Natural killer cell (primary cell): ENCODE data around the gene P2RX3. TPM values are rescaled to one million over a fixed set of nuclear protein-coding genes. Genes with fewer than 3 reads are reported as not detected.

ENCODE experiments used
- ATAC-seq, 3 donors: fragments of 150-1000 bp in 2 of 3; fragments of 200-7000 bp in 1 of 3; cut with Tn5 transposase; 1 replicate in 1 of 3; 2 replicates in 2 of 3; pipeline ENCODE4 v1.10.0; 2021; ENCODE audit warnings: mild to moderate bottlenecking in 2 of 3, moderate library complexity in 2 of 3
- DNase-seq, 2 donors: peaks; one replicate each; pipeline versions ENCODE4 v3.0.0 to v3.0.0-alpha.2; 2013 to 2021; ENCODE audit warnings: mixed read lengths in 1 of 2
- H3K27ac ChIP-seq: one replicate; pipeline ENCODE4 v1.5.1; 2013; ENCODE audit warnings: mild to moderate bottlenecking, low read length
- H3K27me3 ChIP-seq: one replicate; pipeline ENCODE4 v1.6.1; 2013; ENCODE audit warnings: low read length; ENCODE audit not compliant: control insufficient read depth, insufficient read depth
- H3K36me3 ChIP-seq: one replicate; pipeline ENCODE4 v1.6.1; 2013; ENCODE audit warnings: low read length; ENCODE audit not compliant: control insufficient read depth, insufficient read depth
- H3K4me1 ChIP-seq: one replicate; pipeline ENCODE4 v1.6.1; 2013; ENCODE audit warnings: low read length; ENCODE audit not compliant: control insufficient read depth, insufficient read depth
- H3K4me3 ChIP-seq: one replicate; pipeline ENCODE4 v1.5.1; 2013; ENCODE audit warnings: low read length
- H3K9me3 ChIP-seq: one replicate; pipeline ENCODE4 v1.6.1; 2013; ENCODE audit warnings: low read length; ENCODE audit not compliant: control insufficient read depth, insufficient read depth
- H3K27ac Mint-ChIP-seq, 2 donors: one replicate each; pipeline ENCODE4 v1.8.0; 2022; ENCODE audit warnings: mild to moderate bottlenecking in 2 of 2, mixed read lengths in 2 of 2, moderate library complexity in 1 of 2
- H3K27me3 Mint-ChIP-seq, 2 donors: one replicate each; pipeline ENCODE4 v1.8.0; 2022; ENCODE audit warnings: low read depth in 2 of 2, mixed read lengths in 2 of 2
- H3K36me3 Mint-ChIP-seq: one replicate; pipeline ENCODE4 v1.8.0; 2022; ENCODE audit warnings: mixed read lengths
- H3K4me1 Mint-ChIP-seq, 2 donors: one replicate each; pipeline ENCODE4 v1.8.0; 2022; ENCODE audit warnings: mixed read lengths in 2 of 2
- H3K4me3 Mint-ChIP-seq: one replicate; pipeline ENCODE4 v1.8.0; 2022; ENCODE audit warnings: mild to moderate bottlenecking, moderate library complexity, mixed read lengths
- H3K9me3 Mint-ChIP-seq, 2 donors: one replicate each; pipeline ENCODE4 v1.8.0; 2022; ENCODE audit warnings: mixed read lengths in 2 of 2
- CTCF ChIP-seq: fragments of 200-600 bp; IDR thresholded peaks from one replicate; pipeline ENCODE4 v1.8.0; 2022; ENCODE audit warnings: antibody characterized with exemption
- WGBS: methylation state at CpG from one replicate; pipeline ENCODE4 v1.1.7; 2013; ENCODE audit warnings: missing lambda C conversion rate; ENCODE audit not compliant: insufficient coverage; 5-methylcytosine and 5-hydroxymethylcytosine counted together
- intact Hi-C: fragments of 100-400 bp; cut with micrococcal nuclease; formaldehyde crosslinking; loops from one replicate; pipeline ENCODE4 v1.14.2; 2022
- total RNA-seq, 4 donors: library from RNA; stranded (reverse); fragments of 120-200 nt in 1 of 4; gene quantifications; one replicate each; pipeline versions ENCODE4 v1.2.3 to v1.2.4, GENCODE V29; 2013 to 2022

The P2RX3 gene
- total RNA-seq, 3 donors from 2014 or later (not counting 1 experiment from before 2014, with no cell fraction given): not detected

- no peaks in the 10 kb centered on the region for H3K9me3 Mint-ChIP-seq
- ATAC-seq: no peak
Observed at GRCh38 chr11:57397394-57397990, 59.3 kb downstream of the P2RX3 start.

DNA sequence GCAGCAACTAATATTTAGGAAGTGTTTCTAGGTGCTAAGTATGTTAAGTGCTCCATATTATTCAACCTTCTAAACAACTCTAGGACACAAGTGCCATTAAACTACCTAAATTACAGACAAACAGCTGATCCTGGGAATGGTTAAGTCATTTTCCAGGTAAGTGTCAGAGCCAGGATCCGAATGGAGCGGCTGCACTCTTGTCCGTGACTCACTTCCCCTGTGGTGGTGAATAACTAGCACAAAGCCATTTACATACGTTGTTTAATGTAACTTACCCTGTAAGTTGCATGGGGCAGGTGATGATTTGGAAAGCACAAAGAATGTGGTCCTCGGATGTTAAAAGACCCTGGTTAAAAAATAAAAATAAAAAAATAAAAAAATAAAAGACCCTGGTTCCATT lies 61.1 kb downstream of the P2RX3 start:
- Mint-ChIP-seq H3K36me3 (no peaks in the 10 kb centered on the region), H3K9me3 (no peaks in the 10 kb centered on the region), H3K27me3 (no peaks in the 10 kb centered on the region), H3K27ac (no peak overlapping the region), H3K4me1 (no peaks in the 10 kb centered on the region), H3K4me3 (no peak overlapping the region)
- H3K4me3 ChIP-seq: no peak overlapping the region
- no peaks in the 10 kb centered on the region for H3K9me3 ChIP-seq
- 90% methylated on average over 3 of the region's 5 CpGs for WGBS
- no peak for TF ChIP-seq CTCF
- ATAC-seq: no peak
- intact Hi-C loops: no loop called here
- DNase-seq: no peak
- H3K27ac ChIP-seq: no peak overlapping the region
- no peaks in the 10 kb centered on the region for H3K4me1 ChIP-seq
- no peaks in the 10 kb centered on the region for H3K27me3 ChIP-seq
- H3K36me3 ChIP-seq: no peaks in the 10 kb centered on the region

More at GRCh38 chr11:57397394-57397990, 59.3 kb downstream of the P2RX3 start:
- no peaks in the 10 kb centered on the region for H3K4me1 Mint-ChIP-seq
- DNase-seq: no peak
- no peaks in the 10 kb centered on the region for H3K27me3 ChIP-seq
- no peaks in the 10 kb centered on the region for H3K36me3 ChIP-seq
- intact Hi-C loops: no loop called here
- H3K4me1 ChIP-seq: no peaks in the 10 kb centered on the region
- no peaks in the 10 kb centered on the region for H3K27me3 Mint-ChIP-seq
- H3K27ac ChIP-seq: no peak overlapping the region
- no peaks in the 10 kb centered on the region for H3K36me3 Mint-ChIP-seq
- H3K27ac Mint-ChIP-seq: no peak overlapping the region
- no peak overlapping the region for H3K4me3 Mint-ChIP-seq
- no peak overlapping the region for H3K4me3 ChIP-seq
- H3K9me3 ChIP-seq: no peaks in the 10 kb centered on the region
- TF ChIP-seq CTCF: no peak
- 69% methylated on average over 4 of the region's 4 CpGs for WGBS

DNA sequence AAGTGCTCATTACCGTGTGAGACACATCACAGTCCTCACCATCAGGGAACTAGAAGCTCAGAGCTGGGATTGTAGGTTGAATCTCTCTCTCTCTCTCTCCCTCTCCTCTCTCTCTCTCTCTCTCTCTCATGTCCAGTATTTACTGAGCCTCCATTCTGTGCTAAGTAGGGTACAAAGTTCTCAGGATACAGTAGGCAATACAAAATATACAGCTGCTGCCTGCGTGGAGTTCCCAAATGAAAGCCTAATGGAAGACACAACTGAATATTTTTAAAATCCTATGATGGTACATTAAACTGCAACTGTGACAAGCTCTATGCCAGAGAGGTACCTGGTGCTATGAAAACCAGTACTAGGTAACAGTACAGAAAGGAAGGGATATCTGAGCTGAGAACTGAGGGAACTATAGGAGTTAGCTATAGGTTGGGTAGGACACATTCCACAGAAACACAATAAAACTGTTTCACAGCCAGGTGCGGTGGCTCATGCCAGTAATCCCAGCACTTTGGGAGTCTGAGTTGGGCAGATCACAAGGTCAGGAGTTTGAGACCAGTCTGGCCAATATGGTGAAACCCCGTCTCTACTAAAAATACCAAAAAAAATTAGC lies 61.9 kb downstream of the P2RX3 start:
- no peak overlapping the region for H3K27ac ChIP-seq
- no peaks in the 10 kb centered on the region for H3K4me1 ChIP-seq
- Mint-ChIP-seq H3K4me1 (no peaks in the 10 kb centered on the region), H3K9me3 (no peaks in the 10 kb centered on the region), H3K27ac (no peak overlapping the region), H3K27me3 (no peaks in the 10 kb centered on the region), H3K4me3 (no peak overlapping the region), H3K36me3 (no peaks in the 10 kb centered on the region)
- no peaks in the 10 kb centered on the region for H3K36me3 ChIP-seq
- no peak for ATAC-seq
- H3K9me3 ChIP-seq: no peaks in the 10 kb centered on the region
- no peak overlapping the region for H3K4me3 ChIP-seq
- WGBS: 97% methylated on average over 4 of the region's 4 CpGs
- no peak for TF ChIP-seq CTCF
- intact Hi-C loops: no loop called here
- DNase-seq: no peak
- no peaks in the 10 kb centered on the region for H3K27me3 ChIP-seq
